ENCODE measurements around the gene PEF1. TPM values are rescaled to one million over a fixed set of nuclear protein-coding genes. Genes with fewer than 3 reads are reported as not detected.

Gene PEF1
- polyA plus RNA-seq, 1 experiment: 71.8 TPM

- CTCF ChIA-PET: no interaction called here
- no peak overlapping the region for H3K4me3 ChIP-seq (ENCODE audit: low read depth, low read length)
- POLR2A ChIA-PET: interaction anchor here (0.6 kb wide), 3 partner anchors 10 to 99 kb away, joined by 3 to 6 read pairs (median 5); no protein-coding TSS in a partner anchor
Observed at GRCh38 chr1:31615414-31615813, 29.3 kb downstream of the PEF1 start.

DNA sequence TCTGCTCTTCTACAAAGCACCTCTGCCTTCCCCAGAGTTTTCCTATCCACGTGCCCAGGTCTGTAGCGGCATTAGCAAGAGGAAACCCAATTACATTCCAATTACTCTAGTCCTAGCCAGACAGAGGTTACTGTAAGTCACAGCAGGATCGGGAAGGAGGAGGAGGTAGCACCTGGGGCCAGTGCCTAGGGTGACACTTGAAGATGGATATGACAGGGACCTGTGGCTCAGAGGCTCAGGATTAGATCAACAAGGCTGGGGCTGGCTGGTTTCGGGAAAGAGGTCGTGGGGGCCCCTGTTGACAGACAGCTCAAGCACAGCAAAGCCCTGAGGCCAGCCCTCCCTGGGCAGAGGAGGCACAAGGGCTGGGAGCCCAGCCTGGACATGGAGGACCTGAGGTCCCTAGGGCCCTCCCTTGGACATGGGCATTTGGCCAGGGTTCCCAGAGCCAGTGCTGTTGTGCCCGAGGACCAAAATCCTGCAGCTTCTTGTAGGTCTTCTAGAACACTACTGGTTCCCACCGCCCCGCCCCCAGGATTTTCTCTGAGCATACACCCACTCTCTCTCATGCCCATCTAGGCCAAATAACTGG, 30.2 kb downstream of the PEF1 start:
- no peak for TF ChIP-seq CTCF (IDR thresholded peaks at IDR 0.05; ENCODE audit: low read depth, low read length)
- no peak for DNase-seq (ENCODE audit: low read depth, low spot score)
- Histone ChIP-seq H3K27me3 (ENCODE audit: control insufficient read depth, insufficient read depth, low read length) (peaks cover 21% of the 10 kb centered on the region), H3K27ac (ENCODE audit: low read depth, low read length) (no peak overlapping the region), H3K4me3 (ENCODE audit: low read depth, low read length) (no peak overlapping the region), H3K9me3 (ENCODE audit: control insufficient read depth, insufficient read depth, low read length) (no peaks in the 10 kb centered on the region; the same call in 1 of the 2 replicates)
- POLR2A ChIA-PET: no interaction called here
- CTCF ChIA-PET: no interaction called here

More at GRCh38 chr1:31615414-31615813, 29.3 kb downstream of the PEF1 start:
- Histone ChIP-seq H3K27me3 (ENCODE audit: control insufficient read depth, insufficient read depth, low read length) (peaks cover 21% of the 10 kb centered on the region), H3K9me3 (ENCODE audit: control insufficient read depth, insufficient read depth, low read length) (no peaks in the 10 kb centered on the region; the same call in 1 of the 2 replicates), H3K27ac (ENCODE audit: low read depth, low read length) (no peak overlapping the region)
- no peak for TF ChIP-seq CTCF (IDR thresholded peaks at IDR 0.05; ENCODE audit: low read depth, low read length)
- no peak for DNase-seq (ENCODE audit: low read depth, low spot score)

DNA sequence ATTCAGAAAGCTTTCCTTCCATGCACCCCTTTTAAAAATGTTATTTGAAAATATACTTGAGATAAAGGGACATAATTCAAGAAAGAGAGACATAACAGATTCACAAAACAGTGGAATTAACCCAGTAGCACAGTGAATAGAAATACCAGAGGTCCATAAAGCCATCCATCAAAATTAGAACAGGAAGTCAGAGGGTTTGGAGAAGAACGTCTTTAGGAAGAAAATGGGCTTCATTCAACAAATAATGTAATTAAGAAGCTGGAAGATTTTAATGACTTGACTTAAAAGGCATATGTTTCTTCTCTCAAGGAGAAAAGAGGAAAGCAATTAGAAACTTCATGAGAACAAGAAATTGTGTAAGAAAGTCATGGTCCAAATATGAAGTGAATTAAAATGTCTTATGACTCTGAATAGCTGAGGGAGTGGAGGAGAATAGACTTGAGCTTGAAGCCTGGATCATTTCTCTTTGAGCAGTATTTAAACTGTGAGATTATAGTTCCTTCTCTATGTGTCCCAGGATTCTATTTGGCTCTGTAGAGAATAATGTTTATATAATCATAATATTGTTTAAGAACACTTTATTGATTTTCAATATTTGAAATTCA, 35.1 kb downstream of the PEF1 start:
- no peak for DNase-seq (ENCODE audit: low read depth, low spot score)
- Histone ChIP-seq H3K4me3 (ENCODE audit: low read depth, low read length) (no peak overlapping the region), H3K27me3 (ENCODE audit: control insufficient read depth, insufficient read depth, low read length) (no peaks in the 10 kb centered on the region), H3K9me3 (ENCODE audit: control insufficient read depth, insufficient read depth, low read length) (no peaks in the 10 kb centered on the region), H3K27ac (ENCODE audit: low read depth, low read length) (no peak overlapping the region)
- CTCF ChIA-PET: interaction anchor here (0.6 to 3.5 kb wide), 5 partner anchors 9 to 582 kb away, joined by 3 to 25 read pairs (median 7); partner anchors contain the start of gene HCRTR1
- POLR2A ChIA-PET: no interaction called here
- no peak for TF ChIP-seq CTCF (IDR thresholded peaks at IDR 0.05; ENCODE audit: low read depth, low read length)

DNA sequence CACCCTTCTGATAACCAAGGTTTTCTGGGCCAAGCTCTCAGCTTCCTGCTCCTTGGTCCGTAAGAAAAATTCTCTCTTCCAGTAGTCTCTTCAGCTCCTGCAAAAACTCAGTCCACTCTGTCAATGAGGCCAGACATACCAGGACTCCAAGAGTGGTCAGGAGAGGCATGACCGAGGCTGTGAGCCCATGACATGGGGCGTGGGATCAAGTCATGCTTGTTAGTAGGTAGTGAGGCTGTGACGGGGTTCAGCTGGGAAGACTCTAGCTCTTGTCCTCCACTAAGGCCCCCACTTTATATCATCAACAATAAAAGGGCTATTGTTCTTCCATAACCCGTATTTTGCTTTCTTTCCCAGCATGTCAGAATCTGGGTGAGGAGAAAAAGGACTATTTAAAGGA, 37.3 kb downstream of the PEF1 start:
- DNase-seq (ENCODE audit: low read depth, low spot score): no peak
- Histone ChIP-seq H3K27me3 (ENCODE audit: control insufficient read depth, insufficient read depth, low read length) (no peaks in the 10 kb centered on the region), H3K9me3 (ENCODE audit: control insufficient read depth, insufficient read depth, low read length) (no peaks in the 10 kb centered on the region), H3K27ac (ENCODE audit: low read depth, low read length) (no peak overlapping the region), H3K4me3 (ENCODE audit: low read depth, low read length) (no peak overlapping the region)
- no peak for TF ChIP-seq CTCF (IDR thresholded peaks at IDR 0.05; ENCODE audit: low read depth, low read length)
- ChIA-PET POLR2A (interaction anchor here (0.6 kb wide), 1 partner anchor 195 kb away, joined by 3 read pairs; no protein-coding TSS in a partner anchor), CTCF (interaction anchor here (0.5 to 3.5 kb wide), 3 partner anchors 11 to 155 kb away, joined by 3 to 25 read pairs (median 7); partner anchors contain the start of gene HCRTR1)

- Histone ChIP-seq H3K27me3 (ENCODE audit: control insufficient read depth, insufficient read depth, low read length) (no peaks in the 10 kb centered on the region), H3K27ac (ENCODE audit: low read depth, low read length) (no peak overlapping the region), H3K9me3 (ENCODE audit: control insufficient read depth, insufficient read depth, low read length) (no peaks in the 10 kb centered on the region), H3K4me3 (ENCODE audit: low read depth, low read length) (no peak overlapping the region)
- DNase-seq (ENCODE audit: low read depth, low spot score): peak; percentile 24
- ChIA-PET POLR2A (no interaction called here), CTCF (interaction anchor here (0.9 kb wide), 1 partner anchor 15 kb away, joined by 3 read pairs; no protein-coding TSS in a partner anchor)
- no peak for TF ChIP-seq CTCF (IDR thresholded peaks at IDR 0.05; ENCODE audit: low read depth, low read length)
Observed at GRCh38 chr1:31605908-31606427, 38.7 kb downstream of the PEF1 start.

Data from AG04450 (cell line).